ENCODE measurements around the gene HCRT.
"Not testable (repeated sequence)": the region's sequence is repeated elsewhere in the genome, so short reads cannot be mapped to it uniquely, and the experiment has no call there.

The HCRT gene, protein sequence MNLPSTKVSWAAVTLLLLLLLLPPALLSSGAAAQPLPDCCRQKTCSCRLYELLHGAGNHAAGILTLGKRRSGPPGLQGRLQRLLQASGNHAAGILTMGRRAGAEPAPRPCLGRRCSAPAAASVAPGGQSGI
- 0.24 to 0.28 reads per million in 2 donors for total RNA-seq

DNA sequence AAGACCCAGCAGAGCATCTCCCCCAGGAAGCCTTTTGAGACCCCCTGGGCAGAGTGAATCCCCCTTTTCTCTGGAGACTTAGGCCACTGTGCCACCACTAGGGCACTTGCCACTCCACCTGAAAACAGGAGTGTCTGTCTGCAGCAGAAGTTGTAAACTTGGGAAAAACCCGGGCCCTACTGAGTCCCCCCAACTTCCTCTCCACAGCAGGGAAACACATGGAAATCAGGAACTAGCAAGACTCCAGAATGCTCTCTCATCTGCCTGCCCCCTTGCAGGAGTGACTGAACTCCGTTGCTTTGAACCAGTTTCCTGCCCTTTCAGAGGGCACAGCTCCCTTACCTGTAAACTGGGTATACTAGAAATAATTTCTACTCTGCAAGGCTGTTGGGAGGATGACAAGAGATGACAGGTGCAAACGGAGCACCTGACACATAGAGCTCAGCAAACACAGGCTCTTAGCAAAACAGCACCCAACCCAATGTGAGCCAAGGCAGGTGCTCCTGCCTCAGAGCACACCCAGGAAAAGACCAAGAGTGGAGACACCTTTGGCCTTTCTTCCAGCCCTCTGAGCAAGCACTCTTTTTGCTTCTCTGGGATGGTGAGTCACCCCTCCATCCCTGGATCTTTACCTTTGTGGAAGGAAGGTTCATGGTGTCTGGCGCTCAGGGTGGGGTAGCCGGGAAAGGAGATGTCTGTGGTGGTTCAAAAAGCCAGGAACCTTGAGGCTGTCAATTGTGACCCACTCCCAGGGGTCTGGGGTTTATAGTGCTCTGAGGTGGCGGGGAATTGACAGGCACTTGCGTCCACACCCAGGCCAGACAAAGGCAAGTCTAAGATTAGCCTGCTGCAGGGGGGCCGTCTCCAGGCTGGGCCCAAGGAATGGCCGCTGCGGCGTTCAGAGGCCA lies at the start of gene HCRT:
Gene HCRT, minus strand, starts transcription at position 740 of the 908 bp plus-strand sequence. Its CDS starts 87 bp downstream, at position 653.
- no peak for DNase-seq

DNA sequence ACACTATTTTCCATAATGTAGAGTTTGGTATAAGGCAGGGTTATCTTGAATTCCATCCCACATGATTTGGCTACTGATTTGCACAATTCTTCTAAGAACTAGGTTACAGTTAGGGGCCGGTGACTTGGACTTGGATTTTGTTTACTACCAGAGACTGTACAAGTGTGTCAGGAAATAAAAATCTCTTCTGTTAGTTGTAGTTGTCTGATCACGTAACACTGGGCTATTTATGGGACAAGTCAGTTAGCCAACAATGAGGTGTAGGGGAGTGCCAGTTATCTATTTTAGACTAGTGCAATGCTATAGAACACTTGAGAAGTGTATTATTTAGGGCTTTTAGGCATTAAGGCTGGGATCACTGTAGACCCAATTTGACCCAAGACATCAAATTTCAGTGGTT lies 48.7 kb upstream of the HCRT start:
- no peak for DNase-seq

DNA sequence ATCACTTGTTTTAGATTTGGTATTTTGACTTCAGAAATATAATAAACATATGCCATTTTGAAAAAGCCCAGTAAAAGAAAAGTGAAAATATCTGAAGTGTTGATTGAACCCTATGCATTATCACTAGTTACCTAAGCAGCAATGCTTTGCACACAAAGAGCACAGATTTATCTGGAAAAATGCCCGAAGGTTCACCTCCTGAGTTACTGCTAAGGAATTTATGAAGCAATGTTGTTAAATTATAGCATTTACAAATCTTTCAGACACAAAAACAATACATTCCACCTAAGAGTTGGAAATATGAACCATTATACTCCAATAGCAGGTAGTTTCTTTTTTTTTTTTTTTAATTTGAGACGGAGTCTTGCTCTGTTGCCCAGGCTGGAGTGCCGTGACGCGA lies 47.9 kb upstream of the HCRT start:
- DNase-seq = no peak

DNA sequence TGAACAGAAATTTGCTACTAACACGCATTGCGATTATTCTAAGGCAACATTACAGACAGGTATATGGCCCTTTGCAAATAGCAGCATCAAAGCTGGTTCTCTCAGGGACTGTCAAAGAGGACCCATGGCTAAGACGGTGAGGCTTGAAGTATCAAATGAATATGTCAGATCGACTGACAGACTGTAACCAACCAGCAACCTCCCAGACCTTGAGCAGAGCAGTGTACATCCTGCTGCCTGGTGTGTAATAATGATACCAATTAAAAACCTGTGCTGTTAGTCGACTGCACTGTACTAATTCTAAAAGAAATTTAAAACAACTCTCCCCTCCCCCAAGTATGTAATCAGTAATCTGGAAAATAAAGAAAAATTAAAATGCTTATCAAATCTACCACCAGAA lies 45.0 kb upstream of the HCRT start:
- DNase-seq = no peak

DNA sequence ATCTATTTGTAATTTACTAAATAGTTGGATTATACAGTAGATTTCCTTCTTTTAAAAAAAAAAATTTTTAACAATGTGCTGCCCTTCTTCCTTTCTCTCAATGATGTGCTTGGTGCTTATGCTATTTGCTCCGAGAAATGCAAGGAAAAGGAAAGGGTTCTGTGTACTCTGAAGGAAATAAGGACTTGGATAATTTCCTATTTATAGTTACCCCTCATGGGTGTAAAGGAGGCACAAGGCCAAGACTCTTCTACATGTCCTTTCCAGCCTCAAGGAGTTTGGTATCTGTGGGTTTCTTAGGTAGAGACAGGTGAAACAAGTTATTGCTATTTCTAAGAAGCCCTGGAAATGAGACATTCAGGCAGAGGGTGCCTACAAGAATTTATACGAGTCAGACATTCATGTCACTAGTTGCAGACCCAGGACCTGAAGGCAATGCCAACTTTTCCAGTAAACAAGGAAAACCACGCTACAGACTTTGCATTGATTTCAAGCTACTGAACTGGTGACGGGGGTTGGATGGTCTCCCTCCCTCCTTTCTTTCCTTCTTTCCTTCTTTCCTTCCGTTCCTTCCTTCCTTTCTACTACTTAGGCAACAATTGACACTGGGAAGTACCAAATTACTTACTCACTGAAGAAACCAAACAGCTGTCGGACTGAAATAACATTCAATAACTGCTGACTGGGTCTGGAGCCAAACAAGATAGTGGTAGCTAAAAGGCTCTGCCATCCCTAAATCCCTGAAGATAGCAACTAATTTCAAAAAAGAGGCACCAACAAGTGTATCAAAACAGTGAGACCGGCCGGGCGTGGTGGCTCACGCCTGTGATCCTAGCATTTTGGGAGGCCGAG lies 42.8 kb upstream of the HCRT start:
- DNase-seq = no peak

DNA sequence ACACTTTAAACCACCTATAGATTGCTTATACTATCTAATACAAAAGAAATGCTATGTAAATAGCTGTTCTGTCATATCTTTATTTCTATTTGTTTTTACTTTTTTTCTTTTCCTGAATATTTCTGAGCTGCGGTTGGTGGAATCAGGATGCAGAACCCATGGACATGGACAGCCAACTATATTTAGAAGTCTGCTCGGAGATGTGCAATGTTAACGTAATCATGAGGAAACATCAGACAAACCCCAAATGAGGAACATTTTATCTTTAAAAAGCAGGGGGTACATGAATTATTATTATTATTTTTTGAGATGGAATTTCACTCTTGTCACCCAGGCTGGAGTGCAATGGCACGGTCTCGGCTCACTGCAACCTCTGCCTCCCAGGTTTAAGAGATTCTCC lies 40.4 kb upstream of the HCRT start:
- no peak for DNase-seq

DNA sequence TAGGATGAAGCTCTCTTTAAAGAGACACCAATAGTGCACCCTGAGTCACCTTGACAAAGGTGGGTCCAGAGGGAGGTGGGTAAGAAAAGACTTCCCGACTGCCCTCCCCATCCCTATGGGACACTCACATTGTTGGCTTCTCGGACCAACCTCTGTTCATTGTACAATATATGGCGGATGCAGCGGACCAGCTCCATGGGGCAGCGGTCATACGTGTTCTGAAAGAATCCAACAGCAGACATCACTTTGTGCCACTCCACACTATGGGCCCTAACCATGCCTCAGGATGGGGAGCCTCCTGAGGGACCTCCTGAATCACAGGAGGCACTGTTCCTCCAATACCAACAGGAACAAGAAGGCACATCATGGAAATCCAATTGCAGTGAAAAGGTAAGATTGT lies 39.4 kb upstream of the HCRT start:
- DNase-seq = no peak

DNA sequence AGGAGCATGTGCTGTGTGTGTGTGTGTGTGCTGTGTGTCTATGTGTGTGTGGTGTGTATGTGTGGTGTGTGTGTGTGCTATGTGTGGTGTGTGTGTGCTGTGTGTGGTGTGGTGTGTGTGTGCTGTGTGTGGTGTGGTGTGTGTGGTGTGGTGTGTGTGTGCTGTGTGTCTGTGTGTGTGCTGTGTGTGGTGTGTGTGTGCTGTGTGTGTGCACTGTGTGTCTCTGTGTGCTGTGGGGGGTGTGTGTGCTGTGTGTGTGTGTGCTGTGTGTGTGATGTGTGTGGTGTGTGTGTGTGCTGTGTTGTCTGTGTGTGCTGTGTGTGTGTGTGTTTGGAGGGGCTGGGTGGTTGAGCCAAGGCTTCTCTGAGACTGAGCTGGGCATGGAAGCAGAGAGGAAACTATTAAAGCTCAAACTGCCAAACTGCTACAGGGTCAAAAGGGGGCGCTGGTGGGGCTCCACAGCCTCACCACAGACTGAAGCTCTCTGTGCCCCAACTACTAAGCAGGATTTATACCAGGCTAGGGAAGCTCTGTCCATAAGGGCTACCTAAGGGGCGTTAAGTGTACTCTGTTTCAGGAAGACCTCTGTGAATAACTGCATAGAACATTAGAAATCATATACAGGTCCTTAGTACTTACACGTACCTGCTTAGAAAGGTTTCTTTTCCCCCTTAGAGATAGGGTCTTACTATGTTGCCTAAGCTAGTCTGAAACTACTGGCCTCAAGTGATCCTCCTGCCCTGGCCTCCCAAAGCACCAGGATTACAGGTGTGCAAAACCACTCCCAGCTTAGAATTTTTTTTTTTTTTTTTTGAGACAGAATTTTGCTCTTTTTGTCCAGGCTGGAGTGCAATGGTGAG lies 36.9 kb upstream of the HCRT start:
- peak; percentile 45 for DNase-seq

DNA sequence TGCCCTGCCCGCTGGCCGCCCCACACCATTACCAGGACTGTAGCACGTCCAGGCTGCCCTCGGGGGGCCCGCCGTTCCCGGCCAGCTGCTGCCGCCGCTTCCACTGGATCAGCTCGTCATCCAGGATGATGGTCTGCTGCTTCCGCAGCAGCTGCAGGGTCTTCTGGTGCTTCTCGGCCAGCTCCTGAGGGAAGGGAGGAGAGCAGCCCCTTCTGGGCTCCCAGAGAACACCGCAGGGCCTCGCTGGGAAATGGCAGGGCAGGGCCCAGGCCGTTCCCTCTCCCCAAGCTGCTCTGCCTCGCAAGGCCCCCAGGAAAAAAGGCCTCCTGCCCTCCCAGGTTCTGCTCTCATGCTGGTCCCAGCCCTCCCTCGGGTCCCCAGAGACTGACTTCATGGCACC lies 34.0 kb upstream of the HCRT start:
- DNase-seq = not testable (repeated sequence)

DNA sequence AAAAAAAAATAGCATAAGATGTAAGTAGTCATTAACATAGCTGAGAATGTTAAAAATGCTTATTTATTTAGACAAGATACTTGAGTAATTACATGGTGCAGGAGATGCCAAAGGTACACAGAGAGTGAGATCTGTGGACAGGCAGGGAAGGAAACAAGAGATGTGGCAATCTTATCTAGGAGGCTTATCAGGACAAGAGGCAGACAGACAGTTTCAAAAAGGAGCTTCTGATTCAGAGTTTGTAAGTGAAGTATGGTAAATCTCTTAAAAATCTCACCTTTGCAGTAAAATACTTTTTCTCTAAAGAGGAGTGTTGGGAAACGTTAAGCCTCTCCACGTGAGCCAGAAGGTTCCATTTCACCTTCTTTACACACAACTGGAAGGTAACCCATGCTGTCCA lies 28.9 kb upstream of the HCRT start:
- no peak for DNase-seq

DNA sequence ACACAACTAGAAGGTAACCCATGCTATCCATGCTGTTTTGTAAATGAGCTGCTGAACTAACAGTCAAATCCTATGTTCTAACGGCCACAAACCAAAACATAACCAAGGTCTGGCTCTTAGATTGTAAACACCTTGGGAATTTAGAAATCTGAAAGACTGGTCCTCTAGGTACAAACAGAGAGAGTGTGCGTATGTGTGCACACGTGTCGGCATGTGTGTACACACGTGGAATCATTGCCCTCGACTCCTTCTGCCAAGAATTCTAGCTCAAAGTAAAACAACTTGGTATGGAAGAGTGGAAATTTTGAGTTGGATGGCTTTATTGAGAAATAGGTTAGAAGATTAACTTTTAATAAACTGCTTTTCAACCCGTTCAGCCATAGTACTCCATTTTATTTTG lies 27.1 kb upstream of the HCRT start:
- no peak for DNase-seq

DNA sequence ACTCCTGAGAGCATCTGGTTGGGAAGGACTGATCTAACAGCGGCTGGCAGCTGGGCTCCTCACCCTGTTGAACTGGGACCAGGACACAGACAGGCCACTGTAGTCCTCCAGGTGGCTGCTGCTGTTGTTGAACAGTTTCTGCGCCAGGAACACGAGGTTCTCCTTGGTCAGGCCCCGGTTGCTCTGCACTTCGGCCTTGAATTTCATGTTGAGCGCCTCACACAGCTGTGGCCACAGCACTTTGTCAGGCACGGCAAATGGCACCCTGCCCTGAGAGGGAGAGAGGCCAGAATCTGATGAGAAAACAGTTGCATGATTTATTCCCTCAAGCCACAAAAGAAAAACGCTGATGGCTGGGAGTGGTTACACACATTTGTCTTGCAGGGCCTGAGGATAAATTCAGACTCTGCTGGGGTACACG lies 26.7 kb upstream of the HCRT start:
- not testable (repeated sequence) for DNase-seq

DNA sequence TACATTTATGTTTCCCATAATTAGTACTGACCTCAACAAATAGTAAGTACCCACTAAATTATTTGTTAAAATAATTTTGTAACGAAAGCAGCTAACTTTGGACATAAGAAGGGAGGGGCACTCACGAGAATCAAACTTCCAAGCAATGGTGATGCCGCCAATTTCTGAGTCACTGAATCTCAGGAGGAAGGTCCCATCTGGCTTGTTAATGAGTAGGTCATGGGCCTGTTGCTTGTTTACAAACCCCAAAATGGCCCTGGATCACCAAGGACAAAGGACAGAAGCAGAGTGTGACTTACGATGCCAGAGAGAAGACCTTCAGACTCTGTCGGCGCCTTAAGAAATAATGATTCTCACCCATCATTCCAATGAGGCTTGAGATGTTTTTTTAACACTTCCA lies 24.8 kb upstream of the HCRT start:
- no peak for DNase-seq

DNA sequence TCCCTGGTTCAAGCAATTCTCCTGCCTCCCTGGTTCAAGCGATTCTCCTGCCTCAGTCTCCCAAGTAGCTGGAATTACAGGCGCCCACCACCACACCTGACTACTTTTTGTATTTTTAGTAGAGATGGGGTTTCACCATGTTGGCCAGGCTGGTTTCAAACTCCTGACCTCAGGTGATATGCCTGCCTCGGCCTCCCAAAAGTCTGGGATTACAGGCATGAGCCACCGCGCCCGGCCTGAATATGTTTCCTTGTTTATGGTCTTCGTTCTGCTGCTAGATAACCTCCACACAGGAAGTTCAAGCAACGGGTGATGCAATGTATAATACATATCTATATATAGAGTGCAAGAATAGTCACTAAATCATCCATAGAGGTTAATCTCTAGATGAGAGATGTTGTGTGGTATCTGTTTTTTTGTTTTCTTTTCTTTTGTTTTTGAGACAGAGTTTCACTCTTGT lies 20.9 kb upstream of the HCRT start:
- not testable (repeated sequence) for DNase-seq

DNA sequence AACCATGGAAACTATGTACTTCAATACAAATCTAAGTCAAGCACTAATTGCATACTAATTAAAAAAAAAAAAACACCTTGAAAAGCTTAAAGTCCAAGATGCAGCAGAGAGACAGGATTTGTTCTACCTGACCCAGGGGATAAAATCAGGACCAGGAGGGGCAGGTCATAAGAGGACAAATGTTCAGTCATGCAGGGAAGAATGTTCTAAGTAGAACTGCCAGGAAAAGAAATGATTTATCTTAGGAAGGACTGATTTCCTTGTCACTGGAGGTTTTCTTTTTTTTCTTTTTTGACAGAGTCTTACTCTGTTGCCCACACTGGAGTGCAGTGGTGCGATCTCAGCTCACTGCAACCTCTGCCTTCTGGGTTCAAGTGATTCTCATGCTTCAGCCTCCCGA lies 18.1 kb upstream of the HCRT start:
- DNase-seq = no peak

DNA sequence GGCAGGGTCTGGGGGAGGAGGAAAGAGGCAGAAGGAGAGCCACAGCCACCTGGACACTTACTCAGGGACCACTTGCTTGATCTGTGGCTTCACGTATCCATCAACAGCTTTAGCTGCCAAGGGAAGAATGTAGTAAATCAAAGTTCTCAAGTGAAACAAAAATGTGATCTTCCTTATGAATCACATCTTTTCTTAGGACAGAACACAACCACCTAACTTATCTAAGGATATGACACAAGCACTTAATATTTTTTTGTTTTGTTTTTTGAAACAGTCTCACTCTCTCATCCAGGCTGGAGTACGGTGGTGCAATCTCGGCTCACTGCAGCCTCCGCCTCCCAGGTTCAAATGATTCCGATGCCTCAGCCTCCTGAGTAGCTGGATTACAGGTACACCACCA lies 17.4 kb upstream of the HCRT start:
- no peak for DNase-seq

DNA sequence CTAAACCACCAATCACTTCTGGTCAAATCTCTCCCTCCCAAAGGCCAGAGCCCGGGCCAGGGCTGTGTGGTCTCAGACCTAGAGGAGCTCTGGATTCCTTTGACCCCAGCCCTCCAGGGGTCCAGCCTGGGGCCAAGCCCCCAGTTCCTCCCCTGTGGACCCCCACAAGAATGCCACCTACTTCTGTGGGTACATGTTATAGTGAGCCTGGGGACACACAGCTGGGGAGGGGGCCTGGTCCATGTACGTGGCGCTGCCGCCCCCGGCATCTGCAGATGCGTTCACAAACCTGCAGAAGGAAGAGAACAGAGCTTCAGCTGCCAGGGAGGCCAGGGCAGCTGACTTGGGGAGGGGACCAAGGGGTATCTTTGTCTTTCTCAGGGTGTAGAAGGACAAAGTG lies 16.9 kb upstream of the HCRT start:
- no peak for DNase-seq

DNA sequence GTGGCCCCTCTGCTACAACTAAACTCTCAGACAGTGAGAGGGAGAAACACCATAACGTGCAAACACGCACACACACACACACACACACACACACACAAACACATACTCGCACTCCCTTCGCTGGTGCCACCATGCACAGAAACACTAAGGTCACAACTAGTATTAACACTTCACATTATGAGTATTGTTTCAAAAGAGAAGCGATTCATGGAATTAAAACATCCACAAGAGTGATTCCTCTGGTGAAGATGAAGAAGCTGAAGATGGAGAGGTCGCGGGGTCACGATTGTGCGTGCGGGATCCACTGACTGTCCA lies 16.2 kb upstream of the HCRT start:
- DNase-seq = no peak

DNA sequence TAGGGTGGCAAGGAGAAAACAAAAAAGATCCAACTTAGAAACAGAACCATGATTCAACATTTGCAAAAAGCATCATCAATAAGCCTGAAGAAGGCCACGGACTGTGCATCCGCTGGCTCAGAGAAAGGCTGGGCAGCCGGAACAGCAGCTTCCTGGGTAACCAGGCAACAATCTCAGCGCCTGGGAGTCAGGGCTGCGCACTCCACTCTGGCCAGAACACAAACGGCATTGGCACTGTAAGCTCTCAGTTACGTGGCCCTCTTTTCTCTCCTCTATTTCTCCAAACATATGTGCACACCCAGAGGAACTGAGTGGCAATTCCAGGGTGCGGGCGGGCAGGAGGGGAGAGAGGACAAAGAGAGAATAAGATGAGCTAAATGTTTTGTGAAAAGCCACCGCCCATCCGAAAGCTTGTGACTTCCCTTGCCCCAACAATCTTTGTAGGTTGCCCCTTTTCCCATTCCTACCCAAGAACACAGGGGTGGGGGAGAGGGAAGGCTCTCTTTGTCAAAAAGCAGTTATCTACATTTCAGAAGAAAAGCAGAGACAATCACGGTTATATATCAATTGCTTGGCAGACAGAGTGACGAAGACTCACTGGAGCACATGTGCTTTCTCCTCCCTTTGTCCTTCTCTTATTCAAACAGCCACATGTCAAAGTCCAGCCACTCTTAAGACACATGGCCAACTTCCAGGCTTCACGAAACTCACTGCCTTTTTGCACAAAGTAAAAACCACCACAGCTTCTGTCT lies 15.6 kb upstream of the HCRT start:
- no peak for DNase-seq

DNA sequence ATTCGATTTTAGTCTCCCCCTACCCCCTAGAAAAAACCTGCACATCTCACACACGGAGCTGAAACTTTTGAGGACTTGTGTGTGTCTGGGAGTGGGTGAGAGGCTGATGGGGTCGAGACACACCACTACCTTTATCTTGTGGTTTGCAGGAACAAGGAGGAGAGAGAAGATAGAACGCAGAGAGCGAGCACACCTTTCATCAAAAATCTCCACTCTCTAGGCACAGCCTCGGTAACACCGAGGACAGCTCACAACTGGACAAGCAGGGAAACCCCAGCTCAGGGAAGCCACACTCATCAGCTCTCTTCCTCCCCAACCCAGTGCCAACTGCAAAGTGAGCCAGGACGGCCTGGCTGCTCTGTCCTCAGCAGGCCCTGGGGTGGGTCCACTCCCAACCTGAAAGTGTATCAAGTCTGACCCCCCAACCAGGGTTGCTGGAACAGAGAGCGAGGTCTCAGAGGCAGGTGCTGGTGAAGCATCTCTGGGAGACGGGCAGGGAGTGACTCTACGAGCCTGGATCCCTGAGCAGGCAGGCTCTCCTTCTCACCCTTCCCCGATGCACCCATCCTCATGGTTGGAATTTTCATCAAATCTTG lies 14.3 kb upstream of the HCRT start:
- DNase-seq = no peak

DNA sequence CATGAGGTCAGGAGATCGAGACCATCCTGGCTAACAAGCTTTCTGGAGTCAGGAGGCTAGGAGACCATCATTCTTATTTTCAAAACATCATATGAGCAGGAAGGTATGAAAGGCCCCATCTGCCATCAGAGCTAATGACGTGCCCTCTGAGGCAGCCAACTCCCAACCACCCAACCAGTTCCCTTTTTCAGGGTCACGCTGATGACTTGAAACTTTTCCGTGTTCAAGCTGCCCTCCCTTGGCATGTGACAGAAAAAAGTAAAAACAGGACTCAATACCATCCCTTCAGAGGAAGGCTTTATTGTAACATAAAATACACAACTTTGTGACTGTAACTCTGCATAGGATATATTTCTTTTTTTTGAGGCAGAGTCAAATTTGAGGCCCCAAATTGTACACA lies 13.6 kb upstream of the HCRT start:
- no peak for DNase-seq
